Posterior vena cava (tissue), 2 donors: ENCODE results near the gene SCMH1. TPM values are rescaled to one million over a fixed set of nuclear protein-coding genes. Genes with fewer than 3 reads are reported as not detected.

ENCODE experiments used
- total RNA-seq, 2 donors: library from RNA; stranded (reverse); fragmentation: NEBNext Ultra II Directional; extraction: Animal tissue kit (Norgen Biotek cat#: 25700); gene quantifications; one replicate each; pipeline ENCODE4 v1.2.1, GENCODE V29; 2021
- donor health status: DM: yes; HTN: yes; CAD: no.
- donor health status: DM: yes; HTN: yes; CAD: no.

Gene SCMH1
- total RNA-seq, 2 donors from 2014 or later = 37.6 to 41.3 TPM

Other genes starting within 250 kb of the SCMH1 start
- gene SLFNL1, start 220.6 kb downstream of the SCMH1 start, total RNA-seq = under 1 TPM; 0.14 to 0.38 TPM
- gene FOXO6, start 119.1 kb upstream of the SCMH1 start, total RNA-seq = under 1 TPM; 0.62 to 0.83 TPM
- not detected for gene EDN2, start 242.4 kb upstream of the SCMH1 start, total RNA-seq